ENCODE measurements around the gene INTS13.
"Not testable (repeated sequence)": the region's sequence is repeated elsewhere in the genome, so short reads cannot be mapped to it uniquely, and the experiment has no call there.

Gene INTS13

GRCh38 chr12:26863515-26863914 is 74.3 kb downstream of the INTS13 start:
- TF ChIP-seq CTCF (IDR thresholded peaks at IDR 0.05; ENCODE audit: borderline replicate concordance, insufficient read depth, low read depth, low read length): 0 out of 2 replicates have a peak, but pooled peaks have one; percentile 6
- no peak overlapping the region for H3K4me3 ChIP-seq (ENCODE audit: low read depth, low read length)

- not testable (repeated sequence) for H3K4me3 ChIP-seq (ENCODE audit: low read depth, low read length)
These were observed 75.0 kb downstream of the INTS13 start for GRCh38 chr12:26862787-26863186.

- TF ChIP-seq CTCF (IDR thresholded peaks at IDR 0.05; ENCODE audit: borderline replicate concordance, insufficient read depth, low read depth, low read length): no peak
- H3K4me3 ChIP-seq (ENCODE audit: low read depth, low read length): no peak overlapping the region
These were observed 76.1 kb downstream of the INTS13 start for GRCh38 chr12:26861690-26862089.

DNA sequence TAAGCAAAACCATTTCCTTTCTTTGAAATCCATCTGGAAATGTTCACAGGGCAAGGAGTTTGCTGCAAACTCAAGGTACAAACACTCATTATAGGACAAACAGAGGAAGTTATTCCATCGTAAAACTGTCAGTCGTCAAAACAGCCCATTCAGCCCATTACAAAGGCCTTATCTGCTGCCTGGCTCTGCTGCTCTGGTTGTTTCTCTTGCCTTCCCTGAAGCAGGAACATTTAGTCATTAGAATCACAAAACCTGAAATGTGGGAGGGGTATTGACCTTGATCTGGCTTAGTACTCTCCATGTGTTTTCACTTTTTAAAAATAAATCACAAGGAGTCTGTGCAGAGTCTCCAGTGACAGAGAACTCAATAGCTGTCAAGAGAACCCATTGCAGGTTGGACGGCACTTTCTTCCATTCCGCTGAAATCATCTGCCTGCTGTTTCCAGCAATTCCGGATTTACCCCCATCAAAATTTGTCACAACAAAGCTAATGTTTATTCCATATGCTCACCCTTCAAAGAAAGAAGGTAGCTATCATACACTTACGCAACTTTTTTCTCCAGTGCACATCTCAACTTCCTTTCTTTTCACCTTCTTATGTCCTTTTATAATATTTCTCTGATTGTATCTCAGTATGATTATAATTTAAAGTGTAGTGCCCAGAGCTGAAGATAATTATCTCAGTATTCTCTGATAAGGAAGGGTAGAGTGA is 80.2 kb downstream of the INTS13 start:
- no peak overlapping the region for H3K4me3 ChIP-seq (ENCODE audit: low read depth, low read length)
- no peak for TF ChIP-seq CTCF (IDR thresholded peaks at IDR 0.05; ENCODE audit: borderline replicate concordance, insufficient read depth, low read depth, low read length)

DNA sequence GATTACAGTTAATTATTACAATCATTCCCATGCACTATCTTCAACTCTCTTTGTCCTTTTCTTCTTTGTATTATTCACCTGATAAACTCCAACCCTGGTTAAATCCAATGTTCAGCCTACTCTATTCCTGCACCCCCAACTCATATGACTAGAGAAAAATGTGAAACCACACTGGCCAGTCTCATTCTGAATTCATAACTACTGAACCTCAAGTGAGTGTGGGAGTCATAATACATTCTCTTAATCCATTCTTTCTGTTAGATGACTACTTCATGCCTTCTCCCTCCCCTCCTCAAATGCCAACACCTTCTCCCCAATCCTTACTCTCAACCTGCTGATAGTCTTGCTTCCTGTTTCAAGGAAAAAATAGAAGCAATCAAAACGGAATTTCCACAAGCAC is 82.4 kb downstream of the INTS13 start:
- TF ChIP-seq CTCF (IDR thresholded peaks at IDR 0.05; ENCODE audit: borderline replicate concordance, insufficient read depth, low read depth, low read length): no peak
- no peak overlapping the region for H3K4me3 ChIP-seq (ENCODE audit: low read depth, low read length)

Data from GM12875 (cell line).